ENCODE results near the gene ZNF143. TPM values are rescaled to one million over a fixed set of nuclear protein-coding genes. Genes with fewer than 3 reads are reported as not detected.

Gene ZNF143
- total RNA-seq, 1 experiment from 2014 or later = 30.2 TPM

GRCh38 chr11:9493492-9493891 lies 32.7 kb downstream of the ZNF143 start:
- no peaks in the 10 kb centered on the region for H3K9me3 ChIP-seq (ENCODE audit: control insufficient read depth, insufficient read depth, low read depth, low read length)
- H3K4me1 ChIP-seq (ENCODE audit: control insufficient read depth, insufficient read depth, low read length) = no peaks in the 10 kb centered on the region
- intact Hi-C loops (cut with micrococcal nuclease; ENCODE audit: unreplicated experiment) = no loop called here
- H3K36me3 ChIP-seq (ENCODE audit: control insufficient read depth, insufficient read depth, low read length) = no peaks in the 10 kb centered on the region
- ATAC-seq (no peak), DNase-seq (ENCODE audit: low read depth, low spot score) (no peak)
- H3K27me3 ChIP-seq (ENCODE audit: control insufficient read depth, insufficient read depth, low read length) = no peaks in the 10 kb centered on the region
- ChIA-PET POLR2A (no interaction called here), CTCF (no interaction called here)
- no peak overlapping the region for H3K4me3 ChIP-seq (ENCODE audit: low read depth in 2 of 2, low read length in 2 of 2)
- in situ Hi-C loops (cut with HindIII; ENCODE audit: low pct_unique_long_range_greater_than_20kb, low sequenced_read_pairs) = no loop called here
- no TSS peak for BruUV-seq (replicated peaks)
- TF ChIP-seq SIN3A (IDR thresholded peaks at IDR 0.05; ENCODE audit: borderline replicate concordance, insufficient read depth, low read depth, low read length) (no peak), TCF7L2 (IDR thresholded peaks at IDR 0.05; ENCODE audit: low read depth, low read length) (no peak), POLR2AphosphoS5 (IDR thresholded peaks at IDR 0.05; ENCODE audit: low read depth, low read length) (no peak), REST (IDR thresholded peaks at IDR 0.05; ENCODE audit: insufficient read depth in 1 of 2, low read depth in 2 of 2, low read length in 1 of 2) (no peak), CTCF (IDR thresholded peaks at IDR 0.05) (no peak)
- no peak overlapping the region for H3K27ac ChIP-seq (ENCODE audit: low read length)

- POLR2A ChIA-PET = no interaction called here
Observed at GRCh38 chr11:9494316-9494715, 33.5 kb downstream of the ZNF143 start.

More at GRCh38 chr11:9494316-9494715, 33.5 kb downstream of the ZNF143 start:
- no peak for TF ChIP-seq TCF7L2 (IDR thresholded peaks at IDR 0.05; ENCODE audit: low read depth, low read length)
- no peak for TF ChIP-seq REST (IDR thresholded peaks at IDR 0.05; ENCODE audit: insufficient read depth in 1 of 2, low read depth in 2 of 2, low read length in 1 of 2)
- no peak for TF ChIP-seq SIN3A (IDR thresholded peaks at IDR 0.05; ENCODE audit: borderline replicate concordance, insufficient read depth, low read depth, low read length)
- TF ChIP-seq CTCF (IDR thresholded peaks at IDR 0.05) = no peak
- no peak for TF ChIP-seq POLR2AphosphoS5 (IDR thresholded peaks at IDR 0.05; ENCODE audit: low read depth, low read length)
- no peaks in the 10 kb centered on the region for H3K9me3 ChIP-seq (ENCODE audit: control insufficient read depth, insufficient read depth, low read depth, low read length)
- DNase-seq (ENCODE audit: low read depth, low spot score) (no peak), ATAC-seq (no peak)
- H3K36me3 ChIP-seq (ENCODE audit: control insufficient read depth, insufficient read depth, low read length) = no peaks in the 10 kb centered on the region
- H3K4me1 ChIP-seq (ENCODE audit: control insufficient read depth, insufficient read depth, low read length) = no peaks in the 10 kb centered on the region
- H3K27me3 ChIP-seq (ENCODE audit: control insufficient read depth, insufficient read depth, low read length) = no peaks in the 10 kb centered on the region
- intact Hi-C loops (cut with micrococcal nuclease; ENCODE audit: unreplicated experiment) (no loop called here), in situ Hi-C loops (cut with HindIII; ENCODE audit: low pct_unique_long_range_greater_than_20kb, low sequenced_read_pairs) (no loop called here)
- no peak overlapping the region for H3K4me3 ChIP-seq (ENCODE audit: low read depth in 2 of 2, low read length in 2 of 2)
- no TSS peak for BruUV-seq (replicated peaks)
- no peak overlapping the region for H3K27ac ChIP-seq (ENCODE audit: low read length)
- CTCF ChIA-PET = interaction anchor here (0.8 kb wide), 1 partner anchor 12 kb away, joined by 3 read pairs; no protein-coding TSS in a partner anchor

Measured in Panc1 (cell line).